ENCODE results near the gene ZNF701.
"Not testable (repeated sequence)": the region's sequence is repeated elsewhere in the genome, so short reads cannot be mapped to it uniquely, and the experiment has no call there.

DNA sequence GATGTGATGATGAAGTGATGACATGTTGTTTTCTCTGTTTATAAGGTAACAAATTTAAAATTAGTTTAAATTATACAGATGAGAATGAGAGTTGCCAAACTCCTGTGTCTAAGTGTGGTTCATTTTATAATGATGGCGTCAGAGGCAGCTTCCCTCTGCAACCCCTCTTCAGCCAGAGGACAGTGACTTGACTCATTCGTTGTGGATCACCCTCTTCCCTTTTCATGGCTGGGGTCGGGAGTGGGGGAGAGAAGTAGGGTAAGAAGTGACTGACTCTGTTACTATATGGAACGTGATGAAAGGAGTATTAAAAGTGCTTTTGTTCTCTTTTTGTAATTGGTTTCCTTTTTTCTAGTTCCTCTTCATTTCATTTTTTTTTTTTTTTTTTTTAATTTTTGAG lies 31.3 kb upstream of the ZNF701 start:
- not testable (repeated sequence) for TF ChIP-seq POLR2A (IDR thresholded peaks at IDR 0.05)
- TF ChIP-seq, protein P1, sequence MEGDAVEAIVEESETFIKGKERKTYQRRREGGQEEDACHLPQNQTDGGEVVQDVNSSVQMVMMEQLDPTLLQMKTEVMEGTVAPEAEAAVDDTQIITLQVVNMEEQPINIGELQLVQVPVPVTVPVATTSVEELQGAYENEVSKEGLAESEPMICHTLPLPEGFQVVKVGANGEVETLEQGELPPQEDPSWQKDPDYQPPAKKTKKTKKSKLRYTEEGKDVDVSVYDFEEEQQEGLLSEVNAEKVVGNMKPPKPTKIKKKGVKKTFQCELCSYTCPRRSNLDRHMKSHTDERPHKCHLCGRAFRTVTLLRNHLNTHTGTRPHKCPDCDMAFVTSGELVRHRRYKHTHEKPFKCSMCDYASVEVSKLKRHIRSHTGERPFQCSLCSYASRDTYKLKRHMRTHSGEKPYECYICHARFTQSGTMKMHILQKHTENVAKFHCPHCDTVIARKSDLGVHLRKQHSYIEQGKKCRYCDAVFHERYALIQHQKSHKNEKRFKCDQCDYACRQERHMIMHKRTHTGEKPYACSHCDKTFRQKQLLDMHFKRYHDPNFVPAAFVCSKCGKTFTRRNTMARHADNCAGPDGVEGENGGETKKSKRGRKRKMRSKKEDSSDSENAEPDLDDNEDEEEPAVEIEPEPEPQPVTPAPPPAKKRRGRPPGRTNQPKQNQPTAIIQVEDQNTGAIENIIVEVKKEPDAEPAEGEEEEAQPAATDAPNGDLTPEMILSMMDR (IDR thresholded peaks at IDR 0.05), result not testable (repeated sequence)
